ENCODE measurements around the gene RAD51B. TPM values are rescaled to one million over a fixed set of nuclear protein-coding genes. Genes with fewer than 3 reads are reported as not detected.
A peak's percentile ranks its signal among the peaks of the same experiment; 100 is the strongest.

RAD51B gene
- total and polyA plus RNA-seq, 2 experiments from 2014 or later: 10.1 to 18.0 TPM

- Histone ChIP-seq H3K36me3 (replicated peaks; ENCODE audit: insufficient read depth, low read depth) (no peaks in the 10 kb centered on the region), H3K9me2 (replicated peaks; ENCODE audit: insufficient read depth) (no peaks in the 10 kb centered on the region), H3K27ac (peak overlapping the region; percentile 77), H3K4me1 (ENCODE audit: insufficient read depth) (peaks cover 45% of the 10 kb centered on the region), H2AFZ (no peak overlapping the region), H3K9me3 (ENCODE audit: low read depth) (no peaks in the 10 kb centered on the region), H3K27me3 (no peaks in the 10 kb centered on the region), H3K79me2 (peaks cover 4% of the 10 kb centered on the region), H4K20me1 (ENCODE audit: insufficient read depth, poor library complexity, severe bottlenecking) (no peaks in the 10 kb centered on the region), H3K4me2 (no peak overlapping the region), H3K4me3 (no peak overlapping the region)
- 32% methylated on average over 9 of the region's 9 CpGs for WGBS (ENCODE audit: low lambda C conversion rate, missing lambda C conversion rate)
- DNase-seq (ENCODE audit: low spot score): peak; percentile 58
- TF ChIP-seq EZH2 (IDR thresholded peaks at IDR 0.05; ENCODE audit: borderline replicate concordance) (no peak), EZH2phosphoT487 (IDR thresholded peaks at IDR 0.05; ENCODE audit: low read depth, severe bottlenecking, unreplicated experiment) (no peak)
- TF ChIP-seq, protein P1, sequence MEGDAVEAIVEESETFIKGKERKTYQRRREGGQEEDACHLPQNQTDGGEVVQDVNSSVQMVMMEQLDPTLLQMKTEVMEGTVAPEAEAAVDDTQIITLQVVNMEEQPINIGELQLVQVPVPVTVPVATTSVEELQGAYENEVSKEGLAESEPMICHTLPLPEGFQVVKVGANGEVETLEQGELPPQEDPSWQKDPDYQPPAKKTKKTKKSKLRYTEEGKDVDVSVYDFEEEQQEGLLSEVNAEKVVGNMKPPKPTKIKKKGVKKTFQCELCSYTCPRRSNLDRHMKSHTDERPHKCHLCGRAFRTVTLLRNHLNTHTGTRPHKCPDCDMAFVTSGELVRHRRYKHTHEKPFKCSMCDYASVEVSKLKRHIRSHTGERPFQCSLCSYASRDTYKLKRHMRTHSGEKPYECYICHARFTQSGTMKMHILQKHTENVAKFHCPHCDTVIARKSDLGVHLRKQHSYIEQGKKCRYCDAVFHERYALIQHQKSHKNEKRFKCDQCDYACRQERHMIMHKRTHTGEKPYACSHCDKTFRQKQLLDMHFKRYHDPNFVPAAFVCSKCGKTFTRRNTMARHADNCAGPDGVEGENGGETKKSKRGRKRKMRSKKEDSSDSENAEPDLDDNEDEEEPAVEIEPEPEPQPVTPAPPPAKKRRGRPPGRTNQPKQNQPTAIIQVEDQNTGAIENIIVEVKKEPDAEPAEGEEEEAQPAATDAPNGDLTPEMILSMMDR (IDR thresholded peaks at IDR 0.05; ENCODE audit: poor library complexity): no peak
Observed at GRCh38 chr14:68593806-68594536, 774.4 kb downstream of the RAD51B start.

DNA sequence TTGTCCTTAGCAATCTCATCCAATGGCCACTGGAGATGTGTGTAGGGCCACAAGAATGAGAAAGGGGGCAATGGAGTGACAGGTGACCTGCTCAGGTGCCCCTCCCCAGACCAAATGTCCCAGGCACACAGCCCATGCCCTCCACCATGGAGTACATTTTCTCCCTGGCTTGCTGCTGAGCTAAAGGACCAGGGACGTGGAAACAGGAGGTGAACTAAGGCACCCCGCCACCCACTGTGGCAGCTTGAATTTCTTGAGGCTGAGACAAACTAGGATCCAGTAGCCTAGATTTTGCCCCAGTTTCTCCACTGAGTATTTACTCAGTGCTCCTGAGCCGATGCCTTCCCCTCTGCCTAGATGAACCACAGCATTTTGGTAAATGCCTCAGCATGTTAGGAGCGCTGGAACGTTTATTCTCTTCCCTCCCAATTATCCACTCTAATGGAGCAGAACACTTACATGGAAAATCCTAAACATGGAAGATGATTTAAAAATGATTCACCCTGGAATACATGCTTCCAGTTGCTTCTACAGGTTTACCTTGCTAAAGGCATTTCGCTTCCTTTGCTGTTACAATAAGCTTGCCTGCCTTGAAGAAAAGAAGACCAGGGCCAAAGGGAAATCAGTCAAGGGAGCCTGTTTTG, 775.3 kb downstream of the RAD51B start:
- no peak overlapping the region for H3K4me2 ChIP-seq
- peaks cover 4% of the 10 kb centered on the region for H3K79me2 ChIP-seq
- no peaks in the 10 kb centered on the region for H3K36me3 ChIP-seq (replicated peaks; ENCODE audit: insufficient read depth, low read depth)
- no peaks in the 10 kb centered on the region for H4K20me1 ChIP-seq (ENCODE audit: insufficient read depth, poor library complexity, severe bottlenecking)
- H3K9me3 ChIP-seq (ENCODE audit: low read depth): no peaks in the 10 kb centered on the region
- WGBS (ENCODE audit: low lambda C conversion rate, missing lambda C conversion rate): 94% methylated on average over 6 of the region's 6 CpGs
- no peak for DNase-seq (ENCODE audit: low spot score)
- H3K9me2 ChIP-seq (replicated peaks; ENCODE audit: insufficient read depth): no peaks in the 10 kb centered on the region
- peak overlapping the region; percentile 77 for H3K27ac ChIP-seq
- H3K4me1 ChIP-seq (ENCODE audit: insufficient read depth): peaks cover 45% of the 10 kb centered on the region
- H2AFZ ChIP-seq: no peak overlapping the region
- no peaks in the 10 kb centered on the region for H3K27me3 ChIP-seq
- no peak overlapping the region for H3K4me3 ChIP-seq
- TF ChIP-seq EZH2 (IDR thresholded peaks at IDR 0.05; ENCODE audit: borderline replicate concordance) (no peak), EZH2phosphoT487 (IDR thresholded peaks at IDR 0.05; ENCODE audit: low read depth, severe bottlenecking, unreplicated experiment) (no peak)
- TF ChIP-seq, protein P1 (IDR thresholded peaks at IDR 0.05; ENCODE audit: poor library complexity): no peak

DNA sequence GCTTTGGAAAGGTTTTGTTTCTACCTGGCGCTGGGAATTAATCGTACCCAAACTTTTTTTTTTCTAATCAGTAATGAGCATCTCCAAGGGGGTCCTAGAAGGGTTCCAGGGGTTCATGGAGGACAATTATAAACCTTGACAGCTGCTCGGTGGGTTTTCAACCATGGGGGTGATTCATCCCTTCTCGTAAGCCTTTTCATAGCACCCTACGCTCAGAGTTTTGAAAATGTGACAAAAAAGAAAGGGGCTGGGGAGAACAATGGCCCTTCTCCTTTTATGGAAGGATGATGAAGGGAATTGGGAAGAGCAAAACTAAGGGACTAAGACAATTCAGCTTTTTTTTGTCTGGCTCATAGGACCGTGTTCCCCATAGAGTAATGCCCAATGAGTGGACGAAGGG, 776.6 kb downstream of the RAD51B start:
- Histone ChIP-seq H4K20me1 (ENCODE audit: insufficient read depth, poor library complexity, severe bottlenecking) (no peaks in the 10 kb centered on the region), H3K9me2 (replicated peaks; ENCODE audit: insufficient read depth) (no peaks in the 10 kb centered on the region), H3K4me1 (ENCODE audit: insufficient read depth) (peaks cover 37% of the 10 kb centered on the region), H3K36me3 (replicated peaks; ENCODE audit: insufficient read depth, low read depth) (no peaks in the 10 kb centered on the region), H3K27me3 (no peaks in the 10 kb centered on the region), H3K4me3 (no peak overlapping the region), H2AFZ (no peak overlapping the region), H3K4me2 (no peak overlapping the region), H3K79me2 (peaks cover 4% of the 10 kb centered on the region), H3K9me3 (ENCODE audit: low read depth) (no peaks in the 10 kb centered on the region), H3K27ac (no peak overlapping the region)
- no peak for DNase-seq (ENCODE audit: low spot score)
- TF ChIP-seq EZH2phosphoT487 (IDR thresholded peaks at IDR 0.05; ENCODE audit: low read depth, severe bottlenecking, unreplicated experiment) (no peak), EZH2 (IDR thresholded peaks at IDR 0.05; ENCODE audit: borderline replicate concordance) (no peak)
- TF ChIP-seq, protein P1 (IDR thresholded peaks at IDR 0.05; ENCODE audit: poor library complexity): no peak
- WGBS (ENCODE audit: low lambda C conversion rate, missing lambda C conversion rate): 78% methylated on average over 7 of the region's 7 CpGs

Data from hepatocyte (in vitro differentiated cells).